Measurements from ENCODE around the gene PLAC1. TPM values are rescaled to one million over a fixed set of nuclear protein-coding genes. Genes with fewer than 3 reads are reported as not detected.

The PLAC1 gene
- total RNA-seq, 1 donor from 2014 or later, result 0.72 TPM

- TF ChIP-seq, protein P1, sequence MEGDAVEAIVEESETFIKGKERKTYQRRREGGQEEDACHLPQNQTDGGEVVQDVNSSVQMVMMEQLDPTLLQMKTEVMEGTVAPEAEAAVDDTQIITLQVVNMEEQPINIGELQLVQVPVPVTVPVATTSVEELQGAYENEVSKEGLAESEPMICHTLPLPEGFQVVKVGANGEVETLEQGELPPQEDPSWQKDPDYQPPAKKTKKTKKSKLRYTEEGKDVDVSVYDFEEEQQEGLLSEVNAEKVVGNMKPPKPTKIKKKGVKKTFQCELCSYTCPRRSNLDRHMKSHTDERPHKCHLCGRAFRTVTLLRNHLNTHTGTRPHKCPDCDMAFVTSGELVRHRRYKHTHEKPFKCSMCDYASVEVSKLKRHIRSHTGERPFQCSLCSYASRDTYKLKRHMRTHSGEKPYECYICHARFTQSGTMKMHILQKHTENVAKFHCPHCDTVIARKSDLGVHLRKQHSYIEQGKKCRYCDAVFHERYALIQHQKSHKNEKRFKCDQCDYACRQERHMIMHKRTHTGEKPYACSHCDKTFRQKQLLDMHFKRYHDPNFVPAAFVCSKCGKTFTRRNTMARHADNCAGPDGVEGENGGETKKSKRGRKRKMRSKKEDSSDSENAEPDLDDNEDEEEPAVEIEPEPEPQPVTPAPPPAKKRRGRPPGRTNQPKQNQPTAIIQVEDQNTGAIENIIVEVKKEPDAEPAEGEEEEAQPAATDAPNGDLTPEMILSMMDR (IDR thresholded peaks at IDR 0.05; ENCODE audit: unreplicated experiment), result no peak
- Mint-ChIP-seq H3K36me3 (ENCODE audit: low read depth, unreplicated experiment) (peaks cover 26% of the 10 kb centered on the region), H3K4me3 (ENCODE audit: unreplicated experiment) (peak overlapping the region; percentile 74), H3K4me1 (ENCODE audit: unreplicated experiment) (peaks cover 34% of the 10 kb centered on the region), H3K27ac (ENCODE audit: unreplicated experiment) (peak overlapping the region; percentile 61), H3K9me3 (ENCODE audit: unreplicated experiment) (no peaks in the 10 kb centered on the region), H3K27me3 (ENCODE audit: unreplicated experiment) (peaks cover 5% of the 10 kb centered on the region)
- no peak for DNase-seq (ENCODE audit: low spot score)
Measured at GRCh38 chrX:134544513-134545151, 113.6 kb downstream of the PLAC1 start.

DNA sequence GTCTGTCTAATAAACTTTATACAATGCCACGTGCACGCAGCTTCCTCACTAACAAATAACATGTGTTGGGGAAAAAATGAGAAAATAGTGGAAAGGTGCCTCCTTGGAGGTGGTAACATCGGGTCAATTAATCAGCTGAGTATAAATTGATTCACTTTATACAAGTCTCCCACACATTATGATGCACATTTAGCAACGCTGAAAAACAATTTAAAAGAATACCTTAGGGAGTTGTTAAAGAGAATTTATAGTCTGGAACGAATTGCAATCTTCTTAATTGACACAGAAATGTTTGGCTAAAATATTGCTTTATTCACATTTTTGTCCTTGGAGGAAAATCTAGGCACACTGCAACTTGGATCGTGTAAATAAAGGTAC, 114.1 kb downstream of the PLAC1 start:
- peaks cover 26% of the 10 kb centered on the region for H3K36me3 Mint-ChIP-seq (ENCODE audit: low read depth, unreplicated experiment)
- peak overlapping the region; percentile 61 for H3K27ac Mint-ChIP-seq (ENCODE audit: unreplicated experiment)
- H3K27me3 Mint-ChIP-seq (ENCODE audit: unreplicated experiment), result peaks cover 5% of the 10 kb centered on the region
- peak overlapping the region; percentile 74 for H3K4me3 Mint-ChIP-seq (ENCODE audit: unreplicated experiment)
- TF ChIP-seq, protein P1 (IDR thresholded peaks at IDR 0.05; ENCODE audit: unreplicated experiment), result no peak
- DNase-seq (ENCODE audit: low spot score), result no peak
- no peaks in the 10 kb centered on the region for H3K9me3 Mint-ChIP-seq (ENCODE audit: unreplicated experiment)
- peaks cover 34% of the 10 kb centered on the region for H3K4me1 Mint-ChIP-seq (ENCODE audit: unreplicated experiment)

DNA sequence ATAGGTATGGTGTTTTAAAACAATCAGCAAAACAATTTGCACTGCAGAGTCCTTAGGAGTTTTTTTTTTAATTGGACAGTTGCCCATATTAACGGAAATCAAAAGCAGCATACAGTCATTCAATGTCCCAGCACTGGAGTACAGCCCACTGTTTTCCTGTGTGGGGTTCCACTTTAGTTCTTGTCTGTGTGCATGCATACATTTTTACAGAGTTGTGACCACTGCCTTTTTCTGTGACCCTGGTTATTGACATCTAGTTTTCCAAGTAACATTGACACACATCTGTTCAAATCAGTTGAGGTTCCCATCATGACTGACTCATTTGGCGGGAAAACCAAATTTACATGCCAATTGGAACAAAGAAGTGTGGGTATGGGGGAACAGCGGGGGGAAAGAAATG, 115.0 kb downstream of the PLAC1 start:
- H3K27ac Mint-ChIP-seq (ENCODE audit: unreplicated experiment), result no peak overlapping the region

DNA sequence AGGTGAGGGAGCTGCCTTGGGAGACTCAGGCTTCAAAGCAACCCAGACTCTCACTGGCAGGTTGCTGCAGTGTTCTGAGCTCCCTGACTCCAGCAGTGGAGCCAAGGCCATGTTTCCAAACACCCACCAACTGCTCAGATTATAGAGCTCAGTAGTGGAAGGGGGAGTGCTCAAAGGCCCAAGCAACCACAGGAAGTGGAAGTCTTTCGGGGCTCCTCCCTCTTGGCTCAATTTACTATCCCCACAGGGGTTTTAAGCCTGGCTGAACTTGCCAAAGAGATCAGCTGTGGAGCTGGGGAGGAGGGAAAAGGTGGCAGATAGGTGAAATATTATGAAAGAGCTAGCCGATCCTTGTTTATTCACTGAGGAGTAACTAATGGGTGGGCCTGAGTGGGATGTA, 115.8 kb downstream of the PLAC1 start:
- no peaks in the 10 kb centered on the region for H3K9me3 Mint-ChIP-seq (ENCODE audit: unreplicated experiment)
- peak overlapping the region; percentile 72 for H3K27ac Mint-ChIP-seq (ENCODE audit: unreplicated experiment)
- TF ChIP-seq, protein P1 (IDR thresholded peaks at IDR 0.05; ENCODE audit: unreplicated experiment), result no peak

More for the DNA sequence above, 115.0 kb downstream of the PLAC1 start:
- Mint-ChIP-seq H3K36me3 (ENCODE audit: low read depth, unreplicated experiment) (peaks cover 17% of the 10 kb centered on the region), H3K27me3 (ENCODE audit: unreplicated experiment) (peaks cover 5% of the 10 kb centered on the region), H3K4me3 (ENCODE audit: unreplicated experiment) (no peak overlapping the region), H3K4me1 (ENCODE audit: unreplicated experiment) (peaks cover 26% of the 10 kb centered on the region), H3K9me3 (ENCODE audit: unreplicated experiment) (no peaks in the 10 kb centered on the region)
- TF ChIP-seq, protein P1 (IDR thresholded peaks at IDR 0.05; ENCODE audit: unreplicated experiment), result no peak
- DNase-seq (ENCODE audit: low spot score), result no peak

DNA sequence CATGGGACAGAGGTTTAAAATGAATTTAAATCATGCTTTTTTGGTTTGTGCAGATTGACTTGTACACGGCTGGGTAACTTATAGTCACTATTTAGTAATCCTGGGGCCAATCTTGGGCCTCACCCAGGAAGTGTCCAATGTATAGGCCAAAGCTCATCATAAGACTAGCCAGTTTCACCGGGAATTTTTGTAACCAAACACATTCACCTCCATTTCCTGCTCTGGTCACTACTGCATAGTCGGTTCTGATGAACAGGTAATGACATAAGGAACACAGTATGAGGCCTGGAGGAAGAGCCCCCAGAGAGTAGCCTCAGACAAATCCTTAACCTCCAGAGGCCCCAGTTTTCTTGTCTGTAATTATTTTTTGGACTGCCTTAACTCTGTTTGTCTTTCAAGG, 116.4 kb downstream of the PLAC1 start:
- peak overlapping the region; percentile 72 for H3K27ac Mint-ChIP-seq (ENCODE audit: unreplicated experiment)
- H3K36me3 Mint-ChIP-seq (ENCODE audit: low read depth, unreplicated experiment), result peaks cover 7% of the 10 kb centered on the region
- TF ChIP-seq, protein P1 (IDR thresholded peaks at IDR 0.05; ENCODE audit: unreplicated experiment), result no peak
- no peaks in the 10 kb centered on the region for H3K27me3 Mint-ChIP-seq (ENCODE audit: unreplicated experiment)
- H3K4me1 Mint-ChIP-seq (ENCODE audit: unreplicated experiment), result peaks cover 29% of the 10 kb centered on the region
- DNase-seq (ENCODE audit: low spot score), result no peak
- H3K4me3 Mint-ChIP-seq (ENCODE audit: unreplicated experiment), result no peak overlapping the region
- H3K9me3 Mint-ChIP-seq (ENCODE audit: unreplicated experiment), result no peaks in the 10 kb centered on the region

More for the DNA sequence above, 115.8 kb downstream of the PLAC1 start:
- Mint-ChIP-seq H3K36me3 (ENCODE audit: low read depth, unreplicated experiment) (peaks cover 13% of the 10 kb centered on the region), H3K27me3 (ENCODE audit: unreplicated experiment) (no peaks in the 10 kb centered on the region), H3K4me1 (ENCODE audit: unreplicated experiment) (peaks cover 30% of the 10 kb centered on the region), H3K4me3 (ENCODE audit: unreplicated experiment) (no peak overlapping the region)
- DNase-seq (ENCODE audit: low spot score), result no peak
